Retina (tissue), 1 donor: ENCODE results near the gene SPHKAP.
A peak's percentile ranks its signal among the peaks of the same experiment; 100 is the strongest.
"Not testable (repeated sequence)": the region's sequence is repeated elsewhere in the genome, so short reads cannot be mapped to it uniquely, and the experiment has no call there.

Experiments used
- DNase-seq: peaks from one replicate; pipeline ENCODE4 v3.0.0-alpha.2; 2016

The SPHKAP gene, protein sequence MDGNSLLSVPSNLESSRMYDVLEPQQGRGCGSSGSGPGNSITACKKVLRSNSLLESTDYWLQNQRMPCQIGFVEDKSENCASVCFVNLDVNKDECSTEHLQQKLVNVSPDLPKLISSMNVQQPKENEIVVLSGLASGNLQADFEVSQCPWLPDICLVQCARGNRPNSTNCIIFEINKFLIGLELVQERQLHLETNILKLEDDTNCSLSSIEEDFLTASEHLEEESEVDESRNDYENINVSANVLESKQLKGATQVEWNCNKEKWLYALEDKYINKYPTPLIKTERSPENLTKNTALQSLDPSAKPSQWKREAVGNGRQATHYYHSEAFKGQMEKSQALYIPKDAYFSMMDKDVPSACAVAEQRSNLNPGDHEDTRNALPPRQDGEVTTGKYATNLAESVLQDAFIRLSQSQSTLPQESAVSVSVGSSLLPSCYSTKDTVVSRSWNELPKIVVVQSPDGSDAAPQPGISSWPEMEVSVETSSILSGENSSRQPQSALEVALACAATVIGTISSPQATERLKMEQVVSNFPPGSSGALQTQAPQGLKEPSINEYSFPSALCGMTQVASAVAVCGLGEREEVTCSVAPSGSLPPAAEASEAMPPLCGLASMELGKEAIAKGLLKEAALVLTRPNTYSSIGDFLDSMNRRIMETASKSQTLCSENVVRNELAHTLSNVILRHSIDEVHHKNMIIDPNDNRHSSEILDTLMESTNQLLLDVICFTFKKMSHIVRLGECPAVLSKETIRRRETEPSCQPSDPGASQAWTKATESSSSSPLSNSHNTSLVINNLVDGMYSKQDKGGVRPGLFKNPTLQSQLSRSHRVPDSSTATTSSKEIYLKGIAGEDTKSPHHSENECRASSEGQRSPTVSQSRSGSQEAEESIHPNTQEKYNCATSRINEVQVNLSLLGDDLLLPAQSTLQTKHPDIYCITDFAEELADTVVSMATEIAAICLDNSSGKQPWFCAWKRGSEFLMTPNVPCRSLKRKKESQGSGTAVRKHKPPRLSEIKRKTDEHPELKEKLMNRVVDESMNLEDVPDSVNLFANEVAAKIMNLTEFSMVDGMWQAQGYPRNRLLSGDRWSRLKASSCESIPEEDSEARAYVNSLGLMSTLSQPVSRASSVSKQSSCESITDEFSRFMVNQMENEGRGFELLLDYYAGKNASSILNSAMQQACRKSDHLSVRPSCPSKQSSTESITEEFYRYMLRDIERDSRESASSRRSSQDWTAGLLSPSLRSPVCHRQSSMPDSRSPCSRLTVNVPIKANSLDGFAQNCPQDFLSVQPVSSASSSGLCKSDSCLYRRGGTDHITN (N-terminal part only)

GRCh38 chr2:228181098-228182019 lies at the start of gene SPHKAP:
TSS of gene SPHKAP (minus strand) at chr2:228181687. CDS start at chr2:228181598, 89 bp downstream.
- DNase-seq = peak; percentile 76

DNA sequence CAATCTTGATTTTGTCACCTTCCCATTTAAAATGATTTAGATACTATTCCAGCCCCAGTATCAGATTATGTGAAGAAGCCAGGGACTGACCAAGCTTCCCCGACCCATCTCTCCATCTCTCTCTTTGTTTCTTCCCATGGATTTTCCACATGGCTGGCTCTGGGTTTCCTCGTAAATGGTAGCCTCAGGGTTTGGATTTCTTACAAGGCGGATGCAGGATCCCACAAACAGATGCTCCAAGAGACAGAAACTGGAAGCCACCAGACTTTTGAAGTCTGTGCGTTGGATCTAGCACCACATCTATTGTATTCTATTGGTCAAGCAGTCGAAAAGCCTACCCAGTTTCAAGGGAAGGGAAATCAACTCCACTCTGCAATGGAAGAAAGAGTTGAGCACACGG lies 46.0 kb upstream of the SPHKAP start:
- no peak for DNase-seq

DNA sequence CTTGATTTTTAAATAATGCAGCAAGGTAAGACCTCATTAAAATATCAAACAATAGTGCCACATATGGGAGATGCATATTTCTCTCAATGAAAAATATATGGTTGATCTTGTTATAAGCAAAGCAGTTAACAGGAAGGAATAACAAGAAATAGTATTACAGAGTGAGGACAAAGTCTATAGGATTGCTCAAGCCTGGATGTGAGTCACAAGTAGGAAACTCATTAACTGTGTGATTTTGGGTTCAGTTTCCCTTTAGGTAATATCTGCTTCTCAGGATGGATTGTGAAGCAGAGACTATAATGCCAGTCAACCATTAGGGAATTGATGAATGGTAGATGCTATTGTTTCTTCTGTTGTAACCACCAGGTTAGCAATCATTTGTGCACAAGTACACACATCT lies 42.9 kb upstream of the SPHKAP start:
- DNase-seq = no peak

- DNase-seq = not testable (repeated sequence)
Measured at GRCh38 chr2:228218593-228218992, 37.1 kb upstream of the SPHKAP start.

DNA sequence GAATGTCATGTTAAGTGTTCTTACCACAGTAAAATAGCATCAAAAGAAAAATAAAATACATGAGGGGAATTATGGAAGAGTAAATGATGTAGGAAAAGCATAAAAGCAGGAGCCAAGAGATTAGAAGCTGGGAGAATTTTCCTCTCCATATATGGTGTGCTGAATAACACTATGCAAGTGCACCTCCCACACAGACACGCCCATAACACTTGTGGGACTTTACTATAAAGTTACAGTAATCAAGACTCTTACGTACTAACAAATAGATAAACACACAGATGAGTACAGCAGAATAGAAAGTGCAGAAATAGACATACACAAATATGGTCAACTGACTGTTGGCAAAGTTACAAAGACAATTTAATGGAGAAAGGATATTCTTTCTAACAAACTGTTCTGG lies 16.0 kb upstream of the SPHKAP start:
- DNase-seq = no peak

GRCh38 chr2:228180181-228181097 lies 1.0 kb downstream of the SPHKAP start:
- DNase-seq = peak; percentile 64

GRCh38 chr2:228167290-228167689 lies 14.2 kb downstream of the SPHKAP start:
- DNase-seq = no peak

DNA sequence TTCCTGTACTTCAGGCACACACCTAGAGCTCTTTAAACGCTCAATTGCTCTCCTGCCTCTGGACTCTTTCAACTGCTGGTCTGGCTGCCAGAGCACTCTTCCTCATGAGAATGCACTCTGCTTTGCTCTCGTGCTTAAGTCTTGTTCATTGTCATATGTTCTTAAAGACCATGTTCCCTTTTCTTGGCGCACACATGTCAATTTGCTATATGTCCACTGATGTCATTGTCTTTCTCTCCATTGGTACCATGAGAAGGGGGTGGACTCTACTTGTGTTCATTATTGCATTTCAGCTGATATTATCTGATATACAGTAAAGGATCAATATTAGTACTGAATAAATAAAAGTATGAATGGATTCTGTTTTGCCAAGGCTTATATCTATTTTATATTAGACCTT lies 16.8 kb downstream of the SPHKAP start:
- DNase-seq = no peak

GRCh38 chr2:228157841-228158240 lies 23.6 kb downstream of the SPHKAP start:
- peak; percentile 75 for DNase-seq

GRCh38 chr2:228144961-228145360 lies 36.5 kb downstream of the SPHKAP start:
- DNase-seq = no peak

DNA sequence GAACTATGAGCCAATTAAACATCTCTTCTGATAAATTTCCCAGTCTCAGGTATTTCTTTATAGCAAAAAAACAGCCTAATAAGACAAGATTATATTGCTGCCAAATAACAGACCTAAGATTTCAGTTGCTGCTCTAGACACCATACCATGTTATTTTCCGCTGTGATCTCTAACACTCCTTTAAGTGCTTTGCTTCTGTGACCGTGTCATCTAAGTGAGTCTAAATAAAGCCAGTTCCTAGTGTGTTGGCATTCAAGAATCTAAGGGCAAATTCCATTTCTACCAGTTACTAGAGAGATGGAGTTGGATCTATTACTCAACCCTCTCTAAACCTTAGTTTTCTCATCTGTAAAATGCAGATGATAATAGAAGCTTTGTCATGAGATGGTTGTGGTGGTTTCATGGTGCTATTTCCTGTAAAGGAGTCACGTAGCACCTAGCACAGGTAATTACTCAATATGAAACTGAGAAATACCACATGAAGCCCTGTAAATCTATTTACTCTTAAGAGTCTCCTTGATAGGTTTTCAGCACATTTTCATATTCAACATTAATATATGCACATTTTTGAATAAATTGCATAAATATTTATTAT lies 40.5 kb downstream of the SPHKAP start:
- no peak for DNase-seq

- no peak for DNase-seq
Measured at GRCh38 chr2:228136027-228136426, 45.5 kb downstream of the SPHKAP start.

GRCh38 chr2:228135300-228135699 lies 46.2 kb downstream of the SPHKAP start:
- DNase-seq = no peak

- DNase-seq = no peak
Measured at GRCh38 chr2:228131833-228132232, 49.7 kb downstream of the SPHKAP start.

DNA sequence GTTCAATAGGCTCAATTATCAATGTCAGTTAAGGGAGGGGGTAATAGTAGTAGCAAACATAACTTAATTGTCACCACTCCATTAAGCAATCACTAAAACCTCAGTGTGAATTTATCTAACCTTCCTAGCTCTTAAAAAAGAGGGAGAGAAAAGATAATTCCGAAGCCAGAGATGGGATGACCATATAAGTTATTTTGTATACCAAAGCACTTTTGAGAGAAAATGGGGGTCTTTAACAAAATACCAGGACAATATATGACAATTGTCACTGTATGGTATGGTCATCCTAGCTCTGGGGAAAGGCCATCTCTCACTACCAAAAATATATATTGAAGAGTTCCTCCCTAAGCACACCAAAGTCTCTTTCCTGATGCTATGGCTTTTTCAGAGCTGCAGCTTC lies 55.1 kb downstream of the SPHKAP start:
- DNase-seq = no peak

DNA sequence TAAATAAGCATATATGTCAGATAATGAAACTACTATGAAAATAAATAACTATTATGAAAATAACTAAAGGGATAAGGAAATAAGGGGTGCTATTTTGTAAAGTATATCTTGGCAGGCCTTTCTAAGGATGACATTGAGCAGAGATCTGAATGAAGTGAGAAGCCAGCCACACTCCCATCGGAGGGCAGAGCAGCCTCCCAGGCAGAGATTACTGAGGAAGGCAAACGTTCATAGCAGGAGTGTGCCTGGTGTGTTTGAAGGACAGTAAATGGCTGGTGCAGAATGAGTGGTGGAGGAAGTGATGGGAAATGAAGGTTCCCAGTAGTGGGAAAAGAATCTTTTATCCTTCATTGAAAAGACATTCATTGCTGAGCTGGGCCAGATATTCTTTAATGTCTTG lies 62.5 kb downstream of the SPHKAP start:
- no peak for DNase-seq

DNA sequence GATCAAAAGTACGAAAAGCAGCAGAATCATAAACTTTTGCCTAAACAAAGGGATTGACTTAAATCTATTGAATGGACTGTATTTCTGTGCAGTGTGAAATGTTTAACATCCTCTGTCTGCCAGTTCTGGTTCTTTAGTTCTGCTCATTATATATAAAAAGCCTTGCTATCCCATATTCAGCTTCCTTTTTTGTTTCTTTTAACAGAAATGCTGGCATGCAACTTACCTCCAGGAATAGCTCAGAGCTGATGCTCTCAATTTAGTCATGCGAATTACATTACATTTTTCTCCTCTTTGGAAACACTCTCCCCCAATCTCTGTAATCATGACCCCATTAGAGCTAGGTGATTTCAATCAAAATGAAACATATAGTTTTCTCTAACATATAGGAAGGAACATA lies 73.6 kb downstream of the SPHKAP start:
- DNase-seq = no peak

DNA sequence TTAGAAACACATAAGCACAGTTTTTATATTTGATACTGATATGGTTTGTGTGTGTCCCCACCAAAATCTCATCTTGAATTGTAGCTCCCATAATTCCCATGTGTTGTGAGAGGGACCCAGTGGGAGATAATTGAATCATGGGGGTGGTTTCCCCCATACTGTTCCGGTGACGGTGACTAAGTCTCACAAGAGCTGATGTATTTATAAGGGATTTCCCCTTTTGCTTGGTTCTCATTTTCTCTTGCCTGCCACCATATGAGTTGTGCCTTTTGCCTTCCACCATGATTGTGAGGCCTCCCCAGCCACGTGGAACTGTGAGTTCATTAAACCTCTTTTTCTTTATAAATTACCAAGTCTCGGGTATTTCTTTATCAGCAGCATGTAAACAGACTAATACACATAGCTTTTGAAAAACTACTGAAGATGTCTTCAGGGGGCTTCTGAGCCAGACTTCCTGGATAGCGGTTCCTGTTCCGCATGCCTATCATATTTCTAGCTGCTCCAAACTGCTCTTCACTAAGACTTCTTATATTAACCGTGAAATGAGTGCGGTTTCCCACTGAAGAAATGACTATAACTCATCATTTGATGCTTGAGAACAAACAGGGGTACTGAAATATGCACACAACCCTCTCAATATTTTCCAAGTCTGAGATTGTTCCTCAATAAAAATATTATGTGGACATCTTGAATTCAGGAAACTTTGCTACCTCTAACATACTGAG lies 75.8 kb downstream of the SPHKAP start:
- no peak for DNase-seq

DNA sequence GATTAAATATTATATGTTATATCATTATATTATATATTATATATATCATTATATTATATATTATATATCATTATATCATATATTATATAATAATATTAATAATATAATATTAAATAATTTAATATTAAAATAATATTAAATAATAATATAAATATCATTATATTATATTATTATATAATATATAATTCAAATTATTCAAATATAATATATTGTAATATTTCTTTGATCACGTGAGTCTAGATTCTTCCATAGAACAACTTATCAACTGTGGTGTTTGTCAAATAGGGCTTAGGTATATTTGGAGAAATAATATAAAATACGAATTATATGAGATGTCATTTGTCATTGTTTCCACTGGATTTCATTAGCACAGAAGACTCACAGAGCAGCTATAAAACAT lies 77.3 kb downstream of the SPHKAP start:
- no peak for DNase-seq

DNA sequence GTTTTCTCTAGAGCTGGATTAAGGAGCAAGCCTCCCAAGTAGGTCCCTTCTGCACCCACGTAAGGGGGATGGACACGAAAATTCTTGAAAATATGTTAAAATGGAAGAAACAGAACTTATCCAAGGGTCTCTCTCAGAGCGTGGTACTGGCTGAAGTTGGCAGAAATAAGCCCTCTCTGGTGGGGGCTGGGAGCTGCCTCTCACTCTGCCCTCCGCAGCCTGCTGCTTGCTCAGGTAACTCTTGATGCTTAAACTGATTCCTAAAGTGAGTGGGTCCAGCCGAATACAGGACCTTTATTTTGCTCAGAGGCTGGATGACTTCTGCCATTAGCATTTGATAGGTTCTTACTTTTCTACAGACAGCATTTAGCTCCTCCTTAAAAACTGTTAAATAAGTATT lies 78.1 kb downstream of the SPHKAP start:
- DNase-seq = no peak
